ENCODE measurements around the gene LTO1.
"Not testable (repeated sequence)": the region's sequence is repeated elsewhere in the genome, so short reads cannot be mapped to it uniquely, and the experiment has no call there.

The LTO1 gene

DNA sequence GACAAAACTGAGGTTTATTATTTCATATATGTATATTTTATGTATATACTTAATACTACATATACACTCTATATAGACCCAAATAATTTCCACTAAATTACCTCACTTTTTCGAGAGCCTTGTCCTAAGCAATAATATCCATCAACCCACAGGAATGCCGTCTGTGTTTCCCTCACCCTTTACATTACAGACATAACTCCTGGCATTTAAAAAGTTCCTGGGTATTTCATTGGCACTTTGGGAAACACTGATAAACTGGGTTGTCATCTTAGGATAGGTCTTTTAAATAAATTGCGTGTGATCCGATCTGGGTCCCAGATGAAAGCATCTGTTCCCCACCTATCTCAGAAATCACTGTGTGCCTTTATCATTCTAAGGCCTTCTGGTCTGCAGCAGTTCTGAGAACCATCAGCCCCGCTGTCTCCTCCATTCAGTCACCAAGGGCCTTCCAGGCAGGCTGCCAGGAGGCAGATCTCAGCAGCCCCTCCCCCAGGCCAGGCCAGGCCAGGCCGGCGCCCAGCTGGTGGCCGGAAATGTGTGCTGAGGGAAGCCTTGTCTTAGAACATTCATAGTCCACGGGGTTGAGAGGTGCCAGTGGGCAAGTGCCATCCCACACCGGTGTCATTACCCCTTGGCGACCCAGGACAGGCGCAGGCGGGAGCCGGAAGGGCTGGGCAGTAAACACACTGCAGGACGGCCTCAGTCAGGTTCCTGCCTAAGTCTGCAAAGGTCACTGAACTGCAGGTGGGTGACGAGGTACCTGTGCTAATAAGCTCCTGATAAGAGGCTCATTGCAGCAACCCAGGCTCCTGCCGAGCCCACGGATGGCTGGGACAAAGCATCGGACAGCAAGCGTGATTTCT is 25.4 kb upstream of the LTO1 start:
- peak; percentile 79 for DNase-seq (ENCODE audit: low spot score)

DNA sequence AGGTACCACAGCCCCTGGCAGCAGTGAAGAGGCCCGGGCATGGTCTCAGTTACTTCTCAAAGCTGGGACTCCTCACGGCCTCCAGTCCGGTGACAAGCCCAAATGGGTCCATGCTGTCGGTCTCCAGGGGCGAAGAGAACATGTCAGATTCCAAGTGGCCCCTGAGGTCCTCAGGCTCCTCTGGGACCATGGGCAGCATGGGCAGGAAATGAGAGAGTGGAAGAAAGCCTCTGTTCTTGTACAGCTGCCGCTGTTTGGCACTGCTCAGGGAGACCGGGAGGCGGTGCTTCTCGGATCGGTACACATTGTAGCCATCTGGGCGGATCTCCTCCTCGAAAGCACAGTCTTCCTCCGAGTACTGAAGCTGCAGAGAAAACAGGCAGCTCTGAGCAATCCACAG is 24.1 kb upstream of the LTO1 start:
- DNase-seq (ENCODE audit: low spot score) = peak; percentile 26

DNA sequence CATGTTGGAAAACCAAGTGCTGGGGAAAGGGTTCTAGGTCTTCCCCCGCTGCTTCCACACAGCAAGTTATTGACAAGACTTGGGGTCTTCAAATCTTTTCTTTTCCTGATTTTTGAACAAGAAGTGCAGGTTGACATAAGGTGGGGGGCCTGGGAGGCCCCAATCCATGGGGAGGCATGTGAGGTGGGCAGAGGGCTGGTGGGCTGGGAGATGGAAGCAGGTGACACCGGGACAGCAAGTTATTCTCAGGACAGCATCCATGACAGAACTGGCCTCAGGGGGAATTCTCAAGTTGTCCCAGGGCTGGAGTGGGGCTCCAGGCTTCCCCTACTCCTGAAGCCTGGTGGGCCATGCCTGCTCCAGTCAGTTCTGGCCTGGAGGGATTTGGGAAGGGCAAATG is 23.2 kb upstream of the LTO1 start:
- no peak for DNase-seq (ENCODE audit: low spot score)

DNA sequence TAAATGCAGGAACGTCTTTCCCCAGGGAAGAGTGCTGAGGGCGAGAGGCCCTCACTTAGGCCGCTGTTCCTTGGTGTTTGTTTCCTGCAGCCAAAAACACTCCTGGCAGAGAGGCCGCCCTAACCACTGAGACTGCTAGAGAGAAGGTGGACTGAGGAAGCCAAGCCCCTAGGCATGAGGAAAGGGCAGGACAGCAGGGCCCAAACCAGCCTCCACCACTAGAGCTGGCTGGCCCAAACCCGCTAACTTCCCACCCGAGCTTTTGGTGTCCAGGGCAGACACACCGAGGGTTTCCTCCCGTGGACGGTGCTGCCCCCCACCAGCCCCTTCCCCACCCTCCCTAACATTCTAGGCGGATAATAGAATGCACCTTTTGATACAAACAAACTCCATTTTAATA is 22.7 kb upstream of the LTO1 start:
- DNase-seq (ENCODE audit: low spot score) = no peak

DNA sequence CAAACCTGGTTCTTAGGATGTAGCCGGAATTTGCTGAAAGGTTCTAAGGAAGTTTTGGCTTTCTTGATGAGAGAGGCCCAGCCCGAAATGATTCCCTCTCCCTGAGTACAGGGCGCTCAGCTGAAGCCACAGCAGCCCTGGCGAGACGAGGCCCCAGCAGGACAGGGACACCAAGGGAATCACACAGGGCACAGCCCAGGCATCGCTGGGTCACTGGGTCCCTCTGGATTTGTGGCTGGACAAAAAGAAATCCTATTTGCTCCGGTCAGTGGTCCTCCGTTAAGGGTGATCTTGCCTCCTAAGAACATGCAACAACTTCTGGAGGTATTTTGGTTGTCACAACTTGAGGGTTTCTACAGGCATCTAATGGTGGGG is 22.3 kb upstream of the LTO1 start:
- DNase-seq (ENCODE audit: low spot score) = no peak

DNA sequence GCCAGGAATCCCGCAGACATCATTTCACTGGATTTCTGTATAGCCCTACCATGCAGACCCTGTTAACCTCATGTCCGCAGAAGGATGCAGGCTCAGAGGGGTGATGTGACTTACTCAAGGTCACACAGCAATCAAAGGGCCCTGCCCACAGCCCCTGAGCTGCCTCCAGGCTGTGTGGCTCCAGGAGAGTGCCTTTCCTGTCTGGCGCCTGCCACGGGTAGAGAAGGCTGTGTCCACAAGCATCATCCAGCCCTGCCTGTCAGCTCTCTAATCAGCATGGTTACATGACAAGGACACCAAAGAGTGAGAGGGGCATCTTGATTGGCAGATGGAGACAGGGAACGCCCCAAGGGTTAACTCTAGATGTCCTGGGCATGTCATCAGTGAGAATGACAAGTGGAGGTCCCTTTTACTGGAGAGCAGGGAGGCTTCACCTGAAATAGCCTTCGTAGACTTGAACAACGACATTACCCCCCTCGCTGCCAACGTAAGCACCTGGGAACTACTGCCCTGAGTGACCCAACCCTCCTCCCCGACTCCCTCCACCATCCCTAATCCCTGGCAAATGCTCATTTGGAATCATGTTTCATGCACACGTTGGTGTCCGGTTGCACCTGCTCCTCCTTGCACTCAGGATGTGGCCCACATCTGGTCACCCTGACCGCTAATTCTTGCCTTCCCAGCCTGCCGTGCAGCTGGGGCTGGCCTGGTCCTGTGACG is 21.8 kb upstream of the LTO1 start:
- no peak for DNase-seq (ENCODE audit: low spot score)

DNA sequence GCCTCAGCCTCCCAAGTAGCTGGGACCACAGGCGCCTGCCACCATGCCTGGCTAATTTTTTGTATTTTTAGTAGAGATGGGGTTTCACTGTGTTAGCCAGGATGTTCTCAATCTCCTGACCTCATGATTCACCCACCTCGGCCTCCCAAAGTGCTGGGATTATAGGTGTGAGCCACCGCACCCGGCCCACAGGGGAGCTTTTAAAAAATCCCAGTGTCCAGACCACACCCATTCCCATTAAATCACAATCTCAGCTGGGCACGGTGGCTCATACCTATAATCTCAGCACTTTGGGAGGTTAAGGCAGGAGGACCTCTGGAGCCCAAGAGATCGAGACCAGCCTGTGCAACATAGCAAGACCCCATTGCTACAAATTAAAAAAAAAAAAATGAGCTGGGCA is 20.8 kb upstream of the LTO1 start:
- DNase-seq (ENCODE audit: low spot score) = not testable (repeated sequence)

DNA sequence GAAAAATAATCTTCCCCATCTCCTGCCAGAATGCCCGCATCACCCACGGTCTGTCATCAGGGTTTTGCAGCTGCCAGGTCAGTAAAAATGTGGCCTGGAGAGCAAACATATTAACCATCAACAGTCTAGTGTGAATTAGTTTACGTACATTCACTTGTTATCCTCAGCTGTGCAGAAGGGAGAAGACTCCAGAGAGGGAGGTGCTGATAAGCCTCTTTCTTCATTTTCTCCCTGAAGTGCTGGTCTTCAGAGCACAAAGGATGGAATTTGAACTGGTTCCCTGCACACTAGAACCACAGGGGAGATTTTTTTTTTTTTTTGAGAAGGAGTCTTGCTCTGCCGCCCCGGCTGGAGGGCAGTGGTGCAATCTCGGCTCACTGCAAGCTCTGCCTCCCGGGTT is 20.4 kb upstream of the LTO1 start:
- no peak for DNase-seq (ENCODE audit: low spot score)

DNA sequence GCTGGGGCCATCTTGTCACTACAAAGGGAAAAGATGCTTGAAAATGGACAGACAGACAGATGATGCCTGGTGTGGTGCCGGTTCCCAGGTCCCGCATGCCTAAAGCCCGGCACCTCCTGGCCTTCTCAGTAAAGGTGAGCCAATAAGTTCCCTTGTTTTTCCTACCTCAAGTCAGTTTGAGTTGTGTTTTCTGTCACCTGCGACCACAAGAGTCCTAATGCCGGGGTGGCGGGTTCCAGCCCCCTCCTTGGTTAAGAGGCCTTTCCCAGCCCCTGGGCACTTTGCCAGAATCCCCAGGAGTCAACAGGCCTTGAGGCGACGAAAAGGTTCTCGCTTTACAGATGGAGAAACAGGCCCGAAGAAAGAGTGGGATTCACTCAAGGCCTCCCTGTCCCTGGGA is 19.6 kb upstream of the LTO1 start:
- DNase-seq (ENCODE audit: low spot score) = no peak

DNA sequence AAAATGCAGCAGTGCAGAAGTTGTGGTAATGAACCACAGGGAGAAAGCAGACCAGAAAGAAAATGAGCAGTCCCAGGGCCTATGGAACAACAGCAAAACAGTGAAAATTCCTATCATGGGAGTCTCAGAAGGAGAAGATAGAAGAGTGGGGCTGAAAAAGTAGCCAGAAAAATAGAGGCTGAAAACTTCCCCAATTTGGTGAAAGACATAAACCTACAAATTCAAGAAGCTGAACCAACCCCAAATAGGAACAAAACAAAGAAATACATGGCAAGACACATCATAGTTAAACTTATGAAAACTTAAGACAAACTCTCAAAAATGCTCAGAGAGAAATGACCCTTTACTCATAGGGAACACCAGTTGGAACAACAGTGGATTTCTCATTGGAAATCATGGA is 17.3 kb upstream of the LTO1 start:
- DNase-seq (ENCODE audit: low spot score) = no peak

DNA sequence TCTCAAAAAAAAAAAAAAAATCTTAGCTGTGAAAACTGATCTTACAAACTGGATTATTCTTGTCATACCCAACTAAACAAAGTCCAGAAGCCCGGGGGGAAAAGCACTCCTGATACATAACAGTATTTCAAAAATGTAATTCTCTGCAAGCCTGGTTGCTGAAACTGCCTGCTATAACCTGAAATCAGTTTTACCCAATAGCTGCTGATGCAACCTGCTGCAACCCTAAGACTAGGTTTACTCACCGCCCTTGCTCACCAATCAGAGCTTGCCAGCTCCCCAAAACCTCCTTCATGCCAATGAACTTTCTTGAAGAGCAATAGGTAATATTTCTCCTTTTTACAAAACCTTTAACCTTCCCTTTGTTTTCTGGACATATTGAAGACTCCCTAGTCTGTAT is 16.3 kb upstream of the LTO1 start:
- no peak for DNase-seq (ENCODE audit: low spot score)

DNA sequence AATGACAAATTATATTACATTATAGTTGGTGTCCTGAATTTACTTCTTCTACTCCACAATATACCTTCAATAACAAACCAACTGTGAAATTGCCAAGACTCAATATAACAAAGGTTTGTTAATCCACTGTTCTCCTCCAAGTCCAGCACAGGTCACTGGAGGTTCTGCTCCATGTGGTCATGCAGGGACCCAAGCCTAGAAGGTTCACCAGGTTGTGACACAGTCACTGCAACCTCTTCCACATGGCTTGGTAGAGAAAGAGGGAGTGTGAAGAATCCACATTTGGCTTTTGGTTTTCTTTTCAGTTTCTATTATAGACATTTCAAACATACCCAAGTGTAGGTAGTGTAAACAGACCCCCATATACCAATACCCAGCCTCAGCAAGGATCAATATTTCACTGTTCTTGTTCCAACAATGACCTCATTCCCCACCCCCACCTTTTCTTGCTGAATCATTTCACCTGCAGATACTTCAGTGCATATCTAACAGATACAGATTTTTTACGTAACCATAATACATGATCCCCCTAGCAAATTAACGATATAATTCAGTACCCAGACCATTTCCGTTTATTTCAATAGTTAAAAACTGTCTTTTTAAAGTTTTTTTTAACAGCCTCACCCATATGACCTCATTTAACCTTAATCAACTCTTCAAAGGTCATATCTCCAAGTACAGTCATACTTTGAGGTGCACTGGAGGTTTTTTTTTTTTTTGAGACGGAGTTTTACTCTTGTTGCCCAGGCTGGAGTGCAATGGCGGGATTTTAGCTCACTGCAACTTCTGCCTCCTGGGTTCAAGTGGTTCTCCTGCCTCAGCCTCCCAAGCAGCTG is 14.5 kb upstream of the LTO1 start:
- DNase-seq (ENCODE audit: low spot score) = no peak

DNA sequence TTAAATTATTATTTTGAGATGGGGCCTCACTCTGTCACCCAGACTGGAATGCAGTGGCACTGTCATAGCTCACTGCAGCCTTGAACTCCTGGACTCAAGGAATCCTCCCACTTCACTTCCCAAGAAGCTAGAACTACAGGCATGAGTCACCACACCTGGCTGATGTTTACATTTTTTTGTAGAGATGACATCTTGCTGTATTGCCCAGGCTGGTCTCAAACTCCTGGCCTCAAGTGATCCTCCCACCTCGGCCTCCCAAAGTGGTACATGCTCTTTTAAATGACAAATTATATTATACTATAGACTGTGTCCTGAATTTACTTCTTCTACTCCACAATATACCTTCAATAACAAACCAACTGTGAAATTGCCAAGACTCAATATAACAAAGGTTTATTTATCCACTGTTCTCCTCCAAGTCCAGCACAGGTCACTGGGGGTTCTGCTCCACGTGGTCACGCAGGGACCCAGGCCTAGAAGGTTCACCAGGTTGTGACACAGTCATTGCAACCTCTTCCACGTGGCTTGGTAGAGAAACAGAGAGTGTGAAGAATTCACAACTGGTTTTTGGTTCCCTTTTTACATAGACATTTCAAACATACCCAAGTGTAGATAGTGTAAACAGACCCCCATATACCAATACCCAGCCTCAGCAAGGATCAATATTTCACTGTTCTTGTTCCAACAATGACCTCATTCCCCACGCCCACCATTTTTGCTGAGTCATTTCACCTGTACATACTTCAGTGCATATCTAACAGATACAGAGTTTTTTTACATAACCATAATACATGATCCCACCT is 13.0 kb upstream of the LTO1 start:
- not testable (repeated sequence) for DNase-seq (ENCODE audit: low spot score)

DNA sequence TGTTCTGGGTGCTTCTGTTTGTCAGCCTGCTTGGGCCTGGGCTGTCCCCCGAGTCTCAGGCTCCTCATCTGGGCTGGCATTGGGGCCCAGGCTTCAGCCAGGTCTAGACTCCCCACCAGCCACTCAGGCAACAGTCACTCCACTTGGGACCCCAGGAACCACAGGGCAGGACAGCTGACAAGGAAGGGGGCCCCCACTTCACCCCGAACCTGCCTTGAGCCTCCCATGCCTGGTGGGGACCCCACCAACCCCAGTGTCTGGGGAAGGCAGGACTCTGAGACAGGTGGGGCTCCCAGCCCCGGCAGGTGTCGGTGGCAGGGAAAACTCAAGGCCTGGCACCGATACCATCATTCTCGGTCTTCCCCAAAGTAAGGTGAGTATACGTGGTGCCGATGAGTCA is 11.7 kb upstream of the LTO1 start:
- DNase-seq (ENCODE audit: low spot score) = no peak

DNA sequence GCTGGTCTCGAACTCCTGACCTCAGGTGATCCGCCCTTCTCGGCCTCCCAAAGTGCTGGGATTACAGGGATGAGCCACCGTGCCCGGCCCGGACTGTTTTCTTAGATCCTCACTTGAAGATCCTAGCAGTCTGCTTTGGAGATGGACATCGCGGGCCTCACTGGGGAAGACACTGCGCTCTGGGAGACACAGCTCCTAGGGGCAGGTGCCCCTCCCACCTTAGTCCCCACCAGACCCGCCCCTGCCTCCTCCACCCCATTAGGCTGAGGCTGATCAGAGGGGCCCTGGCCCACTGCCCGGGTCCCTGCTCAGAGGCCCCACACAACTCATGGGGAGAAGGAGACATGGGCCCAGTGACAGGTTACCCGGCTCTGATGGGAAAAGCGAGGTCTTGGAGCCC is 11.3 kb upstream of the LTO1 start:
- no peak for DNase-seq (ENCODE audit: low spot score)

DNA sequence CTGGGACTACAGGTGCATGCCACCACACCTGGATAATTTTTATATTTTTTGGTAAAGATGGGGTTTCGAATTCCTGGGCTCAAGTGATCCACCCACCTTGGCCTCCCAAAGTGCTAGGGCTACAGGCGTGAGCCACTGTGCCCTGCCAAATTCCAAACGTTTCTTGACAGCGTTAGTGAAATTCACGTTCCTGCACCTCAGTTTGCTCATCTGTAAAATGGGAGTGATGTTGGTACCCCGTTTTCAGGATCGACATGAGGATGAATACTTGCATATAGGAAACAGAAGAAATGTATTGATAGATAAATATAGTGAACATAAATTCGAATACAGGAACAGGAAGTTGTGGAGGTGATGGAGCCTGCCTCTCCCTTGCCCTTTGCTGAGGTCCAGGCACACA is 10.2 kb upstream of the LTO1 start:
- no peak for DNase-seq (ENCODE audit: low spot score)

DNA sequence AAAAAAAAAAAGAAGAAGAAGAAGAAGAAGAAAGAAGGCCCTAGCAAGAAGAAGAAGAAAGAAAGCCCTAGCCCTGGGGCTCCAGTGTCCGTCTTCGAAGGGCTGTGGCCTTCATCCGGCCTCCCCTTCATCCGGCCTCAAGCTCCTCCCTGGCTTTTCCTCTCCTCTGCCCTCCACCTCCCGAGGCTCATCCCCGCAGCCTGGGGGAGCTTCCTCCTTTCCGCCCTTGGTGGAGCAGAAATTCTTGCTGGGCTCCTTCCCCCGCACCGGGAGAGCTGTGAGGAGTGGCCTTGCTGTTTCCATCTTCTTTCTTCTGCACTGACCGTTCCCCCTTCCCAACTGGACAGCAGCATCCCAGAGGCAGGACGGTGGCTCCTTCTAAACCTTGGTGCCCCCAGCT is 9.5 kb upstream of the LTO1 start:
- no peak for DNase-seq (ENCODE audit: low spot score)

DNA sequence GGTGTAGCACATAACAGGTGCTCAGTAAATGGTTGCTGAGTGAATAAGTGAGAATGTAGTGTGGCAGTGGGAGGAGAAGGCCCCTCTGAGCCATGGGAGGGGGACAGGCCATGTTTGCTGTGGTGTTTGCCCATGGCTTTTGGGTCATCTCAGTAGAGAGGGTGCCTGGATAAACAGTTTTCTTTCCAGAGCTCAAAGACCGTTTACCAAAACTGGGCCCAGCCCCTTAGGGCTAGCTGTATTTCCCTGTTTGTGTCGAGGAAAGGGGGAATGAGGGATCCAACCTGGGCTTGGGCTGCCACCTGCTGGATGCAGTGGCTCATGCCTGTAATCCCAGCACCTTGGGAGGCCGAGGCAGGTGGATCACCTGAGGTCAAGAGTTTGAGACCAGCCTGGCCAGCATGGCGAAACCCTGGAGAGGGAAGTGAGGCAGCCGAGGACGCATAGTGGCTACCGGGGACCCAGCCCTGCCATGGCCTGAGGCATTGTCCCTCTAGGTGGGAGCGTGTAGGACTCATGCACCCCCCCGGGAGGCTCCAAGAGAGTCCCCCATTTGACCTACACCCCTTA is 8.7 kb upstream of the LTO1 start:
- DNase-seq (ENCODE audit: low spot score) = peak; percentile 35

DNA sequence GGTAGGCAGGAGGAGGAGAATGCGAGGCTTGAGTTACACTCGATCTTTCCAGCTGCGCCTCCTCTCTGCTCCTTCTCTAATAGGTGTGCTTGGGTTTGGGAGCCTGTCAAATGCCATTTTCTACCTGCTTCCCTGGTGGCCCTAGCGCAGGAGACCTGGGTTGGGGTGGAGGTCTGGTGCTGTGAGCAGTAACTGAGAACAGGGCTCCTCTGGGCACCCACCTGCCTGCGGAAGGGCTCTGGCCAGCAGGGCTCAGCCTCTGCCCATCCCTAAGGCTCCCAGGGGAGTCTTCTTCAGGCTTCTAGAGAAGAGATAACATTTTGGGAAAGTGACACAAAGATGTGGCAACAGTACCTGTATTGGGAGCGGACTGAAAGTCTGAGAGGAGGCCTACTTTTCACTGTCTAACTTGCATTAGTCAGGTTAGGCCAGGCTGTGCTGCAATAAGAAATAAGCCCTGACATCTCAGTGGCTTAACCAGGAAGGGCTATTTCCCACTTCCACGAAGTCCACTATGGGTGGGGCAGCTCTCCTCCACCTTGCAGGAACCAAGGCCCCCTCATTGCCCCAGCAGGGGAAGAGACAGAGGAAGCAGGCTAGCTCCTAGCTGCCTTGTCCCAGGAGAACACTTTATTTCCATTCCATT is 7.7 kb upstream of the LTO1 start:
- DNase-seq (ENCODE audit: low spot score) = no peak

DNA sequence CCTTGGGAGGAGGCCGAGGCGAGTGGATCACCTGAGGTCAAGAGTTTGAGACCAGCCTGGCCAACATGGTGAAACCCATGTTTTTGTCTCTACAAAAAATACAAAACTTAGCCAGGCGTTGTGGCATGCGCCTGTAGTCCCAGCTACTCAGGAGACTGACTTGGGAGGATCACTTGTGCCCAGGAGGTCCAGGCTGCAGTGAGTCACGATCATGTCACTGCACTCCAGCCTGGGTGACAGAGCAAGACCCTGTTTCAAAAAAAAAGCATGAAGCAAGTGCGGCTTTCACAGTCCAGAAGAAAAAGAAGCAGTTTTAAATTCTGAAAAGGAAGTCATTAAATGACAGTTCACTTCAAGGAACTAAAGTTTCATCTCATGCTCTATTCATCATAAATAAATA is 7.1 kb upstream of the LTO1 start:
- DNase-seq (ENCODE audit: low spot score) = no peak

DNA sequence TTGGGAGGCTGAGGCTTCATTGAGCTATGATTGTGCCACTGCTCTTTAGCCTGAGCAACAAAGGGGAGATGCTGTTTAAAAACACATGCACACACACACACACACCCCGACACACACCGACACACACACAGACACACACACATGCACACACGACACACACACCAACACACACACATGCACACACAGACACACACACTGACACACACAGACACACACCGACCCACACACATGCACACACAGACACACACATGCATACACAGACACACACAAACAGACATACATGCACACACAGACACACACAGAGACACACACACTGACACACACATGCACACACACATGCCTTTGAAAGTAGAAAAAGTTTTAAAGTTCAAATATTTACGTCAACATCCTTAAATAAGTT is 5.5 kb upstream of the LTO1 start:
- DNase-seq (ENCODE audit: low spot score) = no peak
